HUES48 (cell line): ENCODE measurements around the gene BRD9.

Source experiments
- H3K27ac ChIP-seq: one replicate; pipeline ENCODE4 v1.7.0; 2013; ENCODE audit warnings: low read depth, low read length, inconsistent platforms
- H3K27me3 ChIP-seq: 2 replicates; pipeline ENCODE4 v1.6.1; 2013; ENCODE audit warnings: mild to moderate bottlenecking, low read length; ENCODE audit not compliant: control insufficient read depth, insufficient read depth
- H3K36me3 ChIP-seq: 2 replicates; pipeline ENCODE4 v1.6.1; 2013; ENCODE audit warnings: low read length; ENCODE audit not compliant: control insufficient read depth, insufficient read depth
- H3K4me1 ChIP-seq: 2 replicates; pipeline ENCODE4 v1.6.1; 2013; ENCODE audit warnings: mild to moderate bottlenecking, low read length; ENCODE audit not compliant: control insufficient read depth, insufficient read depth
- H3K4me3 ChIP-seq: 2 replicates; pipeline ENCODE4 v1.5.1; 2013; ENCODE audit warnings: mild to moderate bottlenecking, low read depth, low read length
- H3K9ac ChIP-seq: 2 replicates; pipeline ENCODE4 v1.6.1; 2013; ENCODE audit warnings: mild to moderate bottlenecking, low read depth, low read length, moderate library complexity
- H3K9me3 ChIP-seq: 2 replicates; pipeline ENCODE4 v1.6.1; 2013; ENCODE audit warnings: low read length; ENCODE audit not compliant: control insufficient read depth, insufficient read depth

Gene BRD9

GRCh38 chr5:861442-862366, 30.9 kb downstream of the BRD9 start:
- Histone ChIP-seq H3K9ac (no peak overlapping the region), H3K36me3 (peaks cover 46% of the 10 kb centered on the region), H3K4me3 (no peak overlapping the region), H3K4me1 (no peaks in the 10 kb centered on the region), H3K27me3 (no peaks in the 10 kb centered on the region), H3K27ac (no peak overlapping the region), H3K9me3 (no peaks in the 10 kb centered on the region)

DNA sequence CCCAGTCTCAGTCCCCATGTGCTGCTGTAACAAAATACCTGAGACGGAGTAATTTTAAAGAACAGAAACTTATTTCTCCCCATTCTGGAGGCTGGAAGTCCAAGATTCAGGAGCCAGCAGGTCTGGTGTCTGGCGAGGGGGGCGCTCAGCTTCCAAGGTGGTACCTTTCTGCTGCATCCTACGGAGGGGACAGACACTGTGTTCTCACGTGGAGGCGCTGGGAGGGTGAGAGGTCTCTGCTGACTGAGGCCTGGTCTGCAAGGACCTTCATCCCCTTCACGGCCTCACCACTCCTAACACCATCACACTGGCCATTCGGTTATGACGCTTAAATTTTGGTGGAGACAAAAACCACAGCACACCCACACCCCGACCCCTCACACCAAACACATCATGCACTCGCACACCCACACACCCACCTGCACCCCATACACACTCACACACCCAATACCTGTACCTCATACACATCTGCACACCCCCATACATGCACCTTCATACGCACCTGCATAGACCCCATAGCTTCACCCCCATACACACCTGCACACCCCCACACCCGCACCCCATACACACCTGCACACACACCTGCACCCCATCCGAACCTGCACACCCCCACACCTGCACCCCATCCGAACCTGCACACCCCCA, 32.0 kb downstream of the BRD9 start:
- Histone ChIP-seq H3K9me3 (no peaks in the 10 kb centered on the region), H3K4me3 (no peak overlapping the region), H3K36me3 (peaks cover 35% of the 10 kb centered on the region), H3K27ac (no peak overlapping the region), H3K9ac (no peak overlapping the region), H3K4me1 (no peaks in the 10 kb centered on the region), H3K27me3 (no peaks in the 10 kb centered on the region)

- Histone ChIP-seq H3K9ac (no peak overlapping the region), H3K27me3 (no peaks in the 10 kb centered on the region), H3K4me1 (no peaks in the 10 kb centered on the region), H3K36me3 (peaks cover 27% of the 10 kb centered on the region), H3K4me3 (no peak overlapping the region), H3K27ac (no peak overlapping the region), H3K9me3 (no peaks in the 10 kb centered on the region)
Observed at GRCh38 chr5:859798-860296, 32.8 kb downstream of the BRD9 start.

- Histone ChIP-seq H3K4me1 (no peaks in the 10 kb centered on the region), H3K9ac (no peak overlapping the region), H3K9me3 (no peaks in the 10 kb centered on the region), H3K27ac (no peak overlapping the region), H3K4me3 (no peak overlapping the region), H3K27me3 (no peaks in the 10 kb centered on the region), H3K36me3 (peaks cover 23% of the 10 kb centered on the region)
Observed at GRCh38 chr5:859391-859790, 33.2 kb downstream of the BRD9 start.

GRCh38 chr5:858726-859125, 33.9 kb downstream of the BRD9 start:
- H3K4me1 ChIP-seq: no peaks in the 10 kb centered on the region
- no peaks in the 10 kb centered on the region for H3K27me3 ChIP-seq
- no peaks in the 10 kb centered on the region for H3K9me3 ChIP-seq
- no peak overlapping the region for H3K4me3 ChIP-seq
- H3K36me3 ChIP-seq: peaks cover 16% of the 10 kb centered on the region
- H3K27ac ChIP-seq: no peak overlapping the region
- H3K9ac ChIP-seq: no peak overlapping the region

DNA sequence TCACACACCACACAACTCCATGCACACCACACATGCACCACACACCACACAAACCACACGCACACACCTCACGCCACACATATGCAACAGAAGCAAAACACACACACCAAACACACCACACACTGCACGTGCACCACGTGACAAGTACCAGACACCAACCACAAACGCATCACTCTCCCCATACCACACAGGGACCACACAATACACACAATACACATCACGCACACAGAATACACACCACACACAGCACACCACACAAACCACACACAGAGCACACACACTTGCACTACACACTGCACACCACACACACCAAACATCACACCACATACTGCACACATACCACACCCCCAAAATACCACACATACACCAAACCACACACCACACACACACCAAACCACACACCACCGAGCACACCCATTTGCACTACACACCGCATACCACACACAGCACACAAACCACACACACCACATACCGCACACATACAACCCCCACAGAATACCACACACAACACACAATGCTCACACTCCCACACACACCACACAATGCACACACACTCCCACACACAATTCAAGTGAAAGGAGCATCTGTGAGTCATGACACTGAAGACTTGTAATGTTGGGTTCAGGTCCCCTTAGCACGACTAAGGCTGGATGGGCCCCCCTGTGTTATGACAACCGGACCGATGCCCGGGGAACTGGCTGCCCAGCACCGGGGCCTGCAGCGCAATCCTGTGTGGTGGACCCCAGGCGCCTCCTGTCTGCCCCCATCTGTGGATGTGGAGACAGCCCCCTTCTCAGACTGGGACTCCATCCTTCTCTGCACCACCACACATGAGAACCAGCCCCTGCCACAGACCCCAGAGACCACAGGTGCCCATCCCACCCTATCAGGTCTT, 35.8 kb downstream of the BRD9 start:
- H3K36me3 ChIP-seq: no peaks in the 10 kb centered on the region
- no peak overlapping the region for H3K9ac ChIP-seq
- no peaks in the 10 kb centered on the region for H3K4me1 ChIP-seq
- H3K27me3 ChIP-seq: no peaks in the 10 kb centered on the region
- H3K9me3 ChIP-seq: no peaks in the 10 kb centered on the region
- no peak overlapping the region for H3K4me3 ChIP-seq
- no peak overlapping the region for H3K27ac ChIP-seq

- Histone ChIP-seq H3K9me3 (no peaks in the 10 kb centered on the region), H3K27me3 (no peaks in the 10 kb centered on the region), H3K4me3 (no peak overlapping the region), H3K9ac (no peak overlapping the region), H3K4me1 (no peaks in the 10 kb centered on the region), H3K27ac (no peak overlapping the region), H3K36me3 (no peaks in the 10 kb centered on the region)
Observed at GRCh38 chr5:855771-856530, 36.6 kb downstream of the BRD9 start.

DNA sequence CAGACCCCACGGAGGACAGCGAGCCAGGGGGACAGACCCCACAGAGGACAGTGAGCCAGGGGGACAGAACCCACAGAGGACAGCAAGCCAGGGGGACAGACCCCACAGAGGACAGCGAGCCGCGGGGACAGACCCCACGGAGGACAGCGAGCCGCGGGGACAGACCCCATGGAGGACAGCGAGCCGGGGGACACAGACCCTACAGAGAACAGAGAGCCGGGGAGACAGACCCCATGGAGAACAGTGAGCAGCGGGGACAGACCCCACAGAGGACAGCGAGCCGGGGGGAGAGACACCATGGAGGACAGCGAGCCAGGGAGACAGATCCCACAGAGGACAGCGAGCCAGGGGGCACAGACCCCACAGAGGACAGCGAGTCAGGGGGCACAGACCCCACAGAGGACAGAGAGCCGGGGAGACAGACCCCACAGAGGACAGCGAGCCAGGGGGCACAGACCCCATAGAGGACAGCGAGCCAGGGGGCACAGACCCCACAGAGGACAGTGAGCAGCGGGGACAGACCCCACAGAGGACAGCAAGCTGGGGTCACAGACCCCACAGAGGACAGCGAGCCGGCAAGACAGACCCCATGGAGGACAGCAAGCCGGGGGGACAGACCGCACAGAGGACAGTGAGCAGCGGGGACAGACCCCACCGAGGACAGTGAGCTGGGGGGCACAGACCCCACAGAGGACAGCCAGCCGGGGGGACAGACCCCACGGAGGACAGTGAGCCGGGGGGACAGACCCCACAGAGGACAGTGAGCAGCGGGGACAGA, 37.4 kb downstream of the BRD9 start:
- Histone ChIP-seq H3K27me3 (no peaks in the 10 kb centered on the region), H3K9me3 (no peaks in the 10 kb centered on the region), H3K27ac (no peak overlapping the region), H3K4me1 (no peaks in the 10 kb centered on the region), H3K36me3 (no peaks in the 10 kb centered on the region), H3K9ac (no peak overlapping the region), H3K4me3 (no peak overlapping the region)

DNA sequence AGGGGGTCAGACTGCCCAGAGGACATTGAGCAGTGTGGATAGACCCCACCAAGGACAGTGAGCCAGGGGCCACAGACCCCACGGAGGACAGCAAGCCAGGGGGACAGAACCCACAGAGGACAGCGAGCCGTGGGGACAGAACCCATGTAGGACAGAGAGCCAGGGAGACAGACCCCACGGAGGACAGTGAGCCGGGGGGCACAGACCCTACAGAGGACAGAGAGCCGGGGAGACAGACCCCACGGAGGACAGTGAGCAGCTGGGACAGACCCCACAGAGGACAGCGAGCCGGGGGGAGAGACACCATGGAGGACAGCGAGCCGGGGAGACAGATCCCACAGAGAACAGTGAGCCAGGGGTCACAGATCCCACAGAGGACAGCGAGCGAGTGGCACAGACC, 38.4 kb downstream of the BRD9 start:
- Histone ChIP-seq H3K4me3 (no peak overlapping the region), H3K27ac (no peak overlapping the region), H3K9me3 (no peaks in the 10 kb centered on the region), H3K27me3 (no peaks in the 10 kb centered on the region), H3K4me1 (no peaks in the 10 kb centered on the region), H3K36me3 (no peaks in the 10 kb centered on the region), H3K9ac (no peak overlapping the region)
